Dermis lymphatic vessel endothelial cell (primary cell): ENCODE results near the gene IGLON5. TPM values are rescaled to one million over a fixed set of nuclear protein-coding genes. Genes with fewer than 3 reads are reported as not detected.

ENCODE experiments used
- total RNA-seq: library from RNA; depleted of rRNA; stranded (reverse); fragments of >200 nt; gene quantifications from 2 replicates; pipeline ENCODE4 v1.2.1, GENCODE V29; 2014

Gene IGLON5
- total RNA-seq = not detected in 2 replicates

DNA sequence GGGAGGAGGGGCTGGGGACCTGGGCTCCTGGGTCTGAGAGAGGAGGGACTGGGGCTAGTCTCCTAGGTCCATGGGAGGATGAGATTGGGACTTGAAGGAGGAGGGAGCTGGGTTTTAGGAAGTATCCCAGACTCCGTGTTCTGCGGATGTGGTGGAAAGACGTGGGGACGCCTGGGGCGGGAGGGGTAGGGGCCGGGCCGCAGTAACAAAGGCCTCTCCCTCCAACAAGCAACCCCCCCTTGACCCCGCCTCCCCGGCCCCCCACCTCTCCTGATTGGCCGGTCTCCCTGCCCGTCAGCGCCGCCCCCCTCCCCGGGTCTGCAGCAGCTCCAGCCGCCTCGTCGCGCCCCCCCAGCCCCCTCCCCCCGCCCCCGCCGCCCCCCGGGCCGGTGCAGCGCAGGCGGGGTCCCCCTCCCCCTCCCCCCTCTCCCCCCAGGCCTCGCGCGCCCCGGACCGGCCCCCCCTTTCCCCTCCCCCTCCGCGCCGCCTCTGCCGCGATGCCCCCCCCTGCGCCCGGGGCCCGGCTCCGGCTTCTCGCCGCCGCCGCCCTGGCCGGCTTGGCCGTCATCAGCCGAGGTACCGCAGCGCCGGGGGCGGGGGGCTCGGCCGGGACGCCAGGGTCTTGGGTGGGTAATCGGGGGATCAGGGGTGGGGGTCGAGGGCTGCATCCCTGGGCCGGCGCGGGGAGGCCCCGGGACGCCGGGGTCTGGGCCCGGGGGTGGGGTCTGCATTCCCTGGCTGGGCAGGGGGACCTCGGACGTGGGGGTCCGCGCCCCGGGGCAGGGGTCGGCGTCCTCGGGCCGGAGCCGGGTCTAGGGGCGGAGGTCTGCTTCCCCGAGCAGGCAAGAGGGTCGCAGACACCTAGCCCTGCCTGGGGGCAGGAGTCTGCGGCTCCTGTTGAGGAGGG, at the start of gene IGLON5:
Gene IGLON5 (plus strand): TSS at position 294 of the 907 bp plus-strand sequence. CDS start 204 bp downstream, at position 498.

DNA sequence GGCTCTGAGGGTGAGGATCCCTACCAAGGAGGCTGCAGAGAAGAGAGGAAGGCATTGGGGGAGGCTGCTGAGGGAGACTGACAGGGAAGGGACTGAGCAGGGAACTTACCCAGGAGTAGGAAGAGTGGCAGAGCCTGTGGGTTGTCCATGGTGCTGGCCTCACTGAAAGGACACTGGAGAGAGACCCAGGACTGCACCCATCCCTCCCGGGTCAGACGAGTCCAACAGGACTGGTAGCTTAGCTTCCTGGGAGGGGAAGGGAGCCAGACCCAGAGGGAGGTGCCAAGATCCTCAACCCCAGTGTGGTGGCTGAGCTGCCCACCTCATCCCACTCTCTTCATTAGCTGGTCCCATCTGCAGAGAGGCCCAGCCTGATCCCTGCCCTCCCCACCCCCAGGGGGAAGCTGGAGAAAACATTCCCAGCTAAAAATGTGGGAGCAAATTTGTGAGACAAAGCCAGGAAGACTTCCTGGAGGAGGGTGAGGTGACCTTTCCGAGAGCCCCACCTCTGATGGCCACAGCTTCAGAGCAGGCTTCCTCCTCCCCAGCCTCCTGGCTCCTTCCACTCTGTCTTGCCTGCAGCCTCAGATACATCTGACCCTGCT, 30.6 kb downstream of the IGLON5 start, which contains the start of gene VSIG10L:
Gene VSIG10L (minus strand): TSS at position 164 of the 605 bp plus-strand sequence. CDS start 15 bp downstream, at position 149.

DNA sequence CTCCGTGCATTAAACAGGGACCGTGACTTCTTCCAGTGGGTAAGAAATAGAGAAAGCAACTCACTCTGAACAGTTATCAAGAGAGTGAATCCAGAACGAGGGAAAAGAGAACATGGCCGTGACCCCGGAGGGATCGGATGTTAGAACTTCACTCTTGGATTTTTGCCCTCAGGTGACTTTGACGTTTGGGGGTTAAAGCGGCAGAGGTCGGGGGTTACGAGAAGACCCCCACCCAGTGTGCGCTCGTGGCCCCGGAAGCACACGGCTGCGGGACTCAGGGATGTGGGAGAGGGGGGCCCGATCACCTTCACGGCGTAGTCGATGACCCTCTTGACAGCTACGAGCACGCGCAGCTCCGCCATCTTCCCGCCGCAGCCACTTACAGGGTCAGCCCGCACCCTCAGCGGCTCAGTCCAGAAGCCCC, 54.5 kb downstream of the IGLON5 start, which contains the start of gene ETFB:
Gene ETFB (minus strand): TSS at position 424 of the 424 bp plus-strand sequence. CDS start 62 bp downstream, at position 362.

DNA sequence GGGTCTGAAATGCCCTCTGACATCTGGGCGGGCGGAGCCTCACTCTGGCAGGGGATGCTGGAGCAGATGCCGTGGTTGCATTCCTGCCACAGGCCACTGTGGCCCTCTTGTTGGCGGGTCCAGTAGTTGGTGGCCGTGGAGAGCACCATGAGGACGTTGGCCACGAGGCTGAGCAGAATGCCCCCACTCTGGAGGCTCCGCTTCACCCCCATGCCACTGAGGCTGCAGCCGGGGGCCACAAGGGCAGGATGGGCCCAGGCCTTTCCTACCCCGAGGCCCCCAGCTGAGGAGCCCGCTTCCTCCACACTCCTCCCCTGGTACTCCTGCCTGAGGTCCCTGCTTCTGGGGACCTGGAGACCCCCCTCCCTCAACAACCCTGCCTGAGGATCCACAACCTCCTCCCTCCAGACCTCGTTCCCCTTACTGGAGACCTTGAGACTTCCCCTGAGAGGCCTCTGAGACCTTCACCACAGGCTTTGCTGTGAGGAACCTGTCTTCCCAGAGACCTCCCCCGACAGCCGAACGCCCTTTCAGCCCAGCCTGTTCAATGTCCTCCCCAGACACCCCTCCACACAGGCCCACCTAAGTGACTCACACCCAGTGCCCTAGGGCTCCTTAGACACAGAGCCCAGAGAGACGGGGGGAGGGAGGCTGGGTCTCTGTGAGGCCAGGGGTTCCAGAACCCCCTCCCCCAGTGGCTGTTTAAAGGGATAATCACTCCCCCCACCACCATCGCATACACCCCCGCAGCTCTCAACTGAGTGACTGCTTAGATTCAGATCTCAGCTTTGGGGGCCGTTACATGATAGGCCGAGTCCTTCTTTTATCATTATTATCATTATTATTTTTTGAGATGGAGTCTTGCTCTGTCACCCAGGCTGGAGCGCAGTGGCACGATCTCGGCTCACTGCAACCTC, 57.2 kb downstream of the IGLON5 start, which contains the start of gene CLDND2:
Gene CLDND2 (minus strand): TSS at position 638 of the 917 bp plus-strand sequence. CDS start 426 bp downstream, at position 212.

DNA sequence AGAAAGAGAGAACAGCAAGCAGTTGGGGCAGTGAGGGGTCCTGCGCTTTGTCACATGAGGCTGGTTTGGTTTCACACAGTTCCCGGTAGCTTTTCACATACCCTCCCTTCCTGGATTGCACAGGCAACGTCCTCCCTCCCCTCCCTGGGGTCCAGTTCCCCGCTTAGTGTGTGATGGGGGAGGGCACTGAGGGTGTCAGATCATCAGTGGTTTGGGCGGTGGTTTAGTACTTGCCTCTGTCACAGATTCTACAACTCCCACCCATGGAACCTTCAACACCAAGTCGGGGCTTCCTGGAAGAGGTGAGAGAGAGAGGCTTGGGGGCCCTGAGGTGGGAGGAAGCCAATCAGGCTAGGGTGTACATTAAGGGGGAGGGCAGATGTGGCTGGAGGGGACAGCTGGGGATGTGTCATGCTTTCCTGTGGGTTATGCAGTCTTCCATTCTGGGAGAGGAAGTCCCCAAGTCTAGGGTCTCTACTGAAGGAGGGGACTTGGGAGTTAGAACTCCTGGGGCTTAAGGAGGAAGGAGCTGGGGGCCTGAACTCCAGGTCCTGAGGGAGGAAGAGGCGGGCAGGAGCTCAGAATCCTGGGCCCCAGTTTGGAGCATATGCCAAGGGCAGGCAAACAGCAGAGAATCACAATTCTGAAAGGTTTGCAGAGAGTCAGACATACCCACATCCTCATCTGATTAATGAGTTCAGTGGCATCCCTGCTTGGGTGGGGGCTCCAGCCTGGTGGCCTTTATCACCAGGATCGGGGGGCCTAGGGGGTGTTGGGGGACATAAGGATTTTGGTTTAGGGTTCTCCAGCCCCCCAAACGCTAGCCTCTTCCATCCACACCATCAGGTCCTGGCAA, 61.4 kb downstream of the IGLON5 start, which contains the start of gene NKG7:
Gene NKG7 (minus strand): TSS at position 6 of the 856 bp plus-strand sequence. CDS start 119 bp downstream, outside the sequence.

Other genes starting within 250 kb of the IGLON5 start
- not detected in 2 replicates for gene KLK13, start 246.6 kb upstream of the IGLON5 start, total RNA-seq
- not detected in 2 replicates for gene KLK14, start 228.8 kb upstream of the IGLON5 start, total RNA-seq
- gene CTU1, start 203.2 kb upstream of the IGLON5 start, total RNA-seq = 3.7 and 5.0 TPM in 2 replicates
- 0.11 and 0.34 TPM in 2 replicates for gene SIGLEC9, start 186.7 kb upstream of the IGLON5 start, total RNA-seq
- not detected in 2 replicates for gene SIGLEC7, start 169.3 kb upstream of the IGLON5 start, total RNA-seq
- gene CD33, start 86.6 kb upstream of the IGLON5 start, total RNA-seq = not detected in 2 replicates
- gene SIGLECL1, start 60.6 kb upstream of the IGLON5 start, total RNA-seq = not detected in 2 replicates
- 0.09 and 0.11 TPM in 2 replicates for gene VSIG10L, start 30.5 kb downstream of the IGLON5 start, total RNA-seq
- gene ETFB, start 54.7 kb downstream of the IGLON5 start, total RNA-seq = 82.4 and 84.5 TPM in 2 replicates
- not detected in 2 replicates for gene CLDND2, start 57.4 kb downstream of the IGLON5 start, total RNA-seq
- gene NKG7, start 61.0 kb downstream of the IGLON5 start, total RNA-seq = not detected in 2 replicates
- not detected in 2 replicates for gene LIM2, start 76.3 kb downstream of the IGLON5 start, total RNA-seq
- not detected in 2 replicates for gene C19orf84, start 78.9 kb downstream of the IGLON5 start, total RNA-seq
- not detected in 2 replicates for gene SIGLEC10, start 106.0 kb downstream of the IGLON5 start, total RNA-seq
- gene SIGLEC8, start 146.8 kb downstream of the IGLON5 start, total RNA-seq = not detected in 2 replicates
- gene CEACAM18, start 166.9 kb downstream of the IGLON5 start, total RNA-seq = not detected in 2 replicates
- not detected in 2 replicates for gene SIGLEC12, start 190.2 kb downstream of the IGLON5 start, total RNA-seq
- not detected in 2 replicates for gene SIGLEC6, start 220.0 kb downstream of the IGLON5 start, total RNA-seq